GM03348 (cell line): ENCODE data around the gene TENM4.
A peak's percentile ranks its signal among the peaks of the same experiment; 100 is the strongest.
"Not testable (repeated sequence)": the region's sequence is repeated elsewhere in the genome, so short reads cannot be mapped to it uniquely, and the experiment has no call there.

ENCODE experiments used
- DNase-seq: peaks from one replicate; pipeline ENCODE4 v3.0.0; 2012; ENCODE audit warnings: low spot score

TENM4 gene

GRCh38 chr11:78898266-78898775 is 542.5 kb downstream of the TENM4 start:
- DNase-seq, result no peak

- DNase-seq, result no peak
Observed at GRCh38 chr11:78893996-78894395, 546.8 kb downstream of the TENM4 start.

- DNase-seq, result no peak
Observed at GRCh38 chr11:78889698-78890097, 551.1 kb downstream of the TENM4 start.

- peak; percentile 25 for DNase-seq
Observed at GRCh38 chr11:78886616-78887015, 554.2 kb downstream of the TENM4 start.

- no peak for DNase-seq
Observed at GRCh38 chr11:78884761-78885160, 556.1 kb downstream of the TENM4 start.

GRCh38 chr11:78883506-78883905 is 557.3 kb downstream of the TENM4 start:
- no peak for DNase-seq

- DNase-seq, result not testable (repeated sequence)
Observed at GRCh38 chr11:78879094-78879980, 561.5 kb downstream of the TENM4 start.

GRCh38 chr11:78878631-78879030 is 562.2 kb downstream of the TENM4 start:
- no peak for DNase-seq

GRCh38 chr11:78876676-78877075 is 564.2 kb downstream of the TENM4 start:
- no peak for DNase-seq

GRCh38 chr11:78870655-78871054 is 570.2 kb downstream of the TENM4 start:
- no peak for DNase-seq

GRCh38 chr11:78869293-78869692 is 571.5 kb downstream of the TENM4 start:
- DNase-seq, result no peak

GRCh38 chr11:78868563-78868962 is 572.3 kb downstream of the TENM4 start:
- no peak for DNase-seq

GRCh38 chr11:78860720-78861422 is 580.0 kb downstream of the TENM4 start:
- no peak for DNase-seq

- DNase-seq, result peak; percentile 20
Observed at GRCh38 chr11:78857688-78858087, 583.1 kb downstream of the TENM4 start.

GRCh38 chr11:78856211-78856610 is 584.6 kb downstream of the TENM4 start:
- no peak for DNase-seq

- DNase-seq, result no peak
Observed at GRCh38 chr11:78855116-78855515, 585.7 kb downstream of the TENM4 start.

GRCh38 chr11:78853521-78853920 is 587.3 kb downstream of the TENM4 start:
- DNase-seq, result no peak

GRCh38 chr11:78851878-78852586 is 588.8 kb downstream of the TENM4 start:
- no peak for DNase-seq

- DNase-seq, result no peak
Observed at GRCh38 chr11:78850078-78850477, 590.8 kb downstream of the TENM4 start.

- no peak for DNase-seq
Observed at GRCh38 chr11:78846269-78846668, 594.6 kb downstream of the TENM4 start.

- DNase-seq, result no peak
Observed at GRCh38 chr11:78845496-78845895, 595.3 kb downstream of the TENM4 start.

- DNase-seq, result peak; percentile 21
Observed at GRCh38 chr11:78841456-78842060, 599.3 kb downstream of the TENM4 start.
